GF-D8 (cell line): Measurements from ENCODE around the gene AGBL3.
"Not testable (repeated sequence)": the region's sequence is repeated elsewhere in the genome, so short reads cannot be mapped to it uniquely, and the experiment has no call there.

Source experiments
- DNase-seq: peaks from one replicate; lab custom pipeline; 2025; lab: John Stamatoyannopoulos, UW

AGBL3 gene

GRCh38 chr7:134963036-134963435 is 23.3 kb upstream of the AGBL3 start:
- no peak for DNase-seq

- DNase-seq = no peak
These were observed 19.6 kb upstream of the AGBL3 start for GRCh38 chr7:134966691-134967090.

GRCh38 chr7:134968110-134968509 is 18.2 kb upstream of the AGBL3 start:
- no peak for DNase-seq

- not testable (repeated sequence) for DNase-seq
These were observed 4.7 kb upstream of the AGBL3 start for GRCh38 chr7:134981645-134982044.

GRCh38 chr7:134985894-134986362 is 380 bp upstream of the AGBL3 start:
- DNase-seq = no peak

- no peak for DNase-seq
These were observed 1.9 kb downstream of the AGBL3 start for GRCh38 chr7:134988161-134988560.

- no peak for DNase-seq
These were observed 5.4 kb downstream of the AGBL3 start for GRCh38 chr7:134991469-134992339.

- DNase-seq = no peak
These were observed 6.4 kb downstream of the AGBL3 start for GRCh38 chr7:134992626-134993179.

- no peak for DNase-seq
These were observed 7.7 kb downstream of the AGBL3 start for GRCh38 chr7:134993877-134994456.

GRCh38 chr7:134995239-134996096 is 9.2 kb downstream of the AGBL3 start:
- no peak for DNase-seq

- no peak for DNase-seq
These were observed 9.8 kb downstream of the AGBL3 start for GRCh38 chr7:134996097-134996550.

GRCh38 chr7:134997214-134997885 is 11.0 kb downstream of the AGBL3 start:
- no peak for DNase-seq

- no peak for DNase-seq
These were observed 12.8 kb downstream of the AGBL3 start for GRCh38 chr7:134999136-134999535.

- DNase-seq = no peak
These were observed 15.3 kb downstream of the AGBL3 start for GRCh38 chr7:135001390-135002165.

GRCh38 chr7:135012229-135012628 is 25.9 kb downstream of the AGBL3 start:
- DNase-seq = no peak

GRCh38 chr7:135023622-135024021 is 37.3 kb downstream of the AGBL3 start:
- no peak for DNase-seq

- DNase-seq = no peak
These were observed 48.9 kb downstream of the AGBL3 start for GRCh38 chr7:135035252-135035651.

GRCh38 chr7:135067017-135067416 is 80.7 kb downstream of the AGBL3 start:
- not testable (repeated sequence) for DNase-seq

- DNase-seq = no peak
These were observed 87.8 kb downstream of the AGBL3 start for GRCh38 chr7:135074096-135074495.

GRCh38 chr7:135074531-135074930 is 88.2 kb downstream of the AGBL3 start:
- no peak for DNase-seq

- DNase-seq = no peak
These were observed 89.4 kb downstream of the AGBL3 start for GRCh38 chr7:135075716-135076115.
